Activated CD4-positive, alpha-beta T cell treated with anti-CD3 and anti-CD28 coated beads, Interleukin-2, Interleukin-4, amounts not matched to agents 100 ng/mL and 50 ng/mL, durations not matched to agents 16 hours and 8 hours (primary cell): ENCODE data around the gene PCDHGA10.
"Not testable (repeated sequence)": the region's sequence is repeated elsewhere in the genome, so short reads cannot be mapped to it uniquely, and the experiment has no call there.

Experiments used
- DNase-seq: peaks from one replicate; pipeline ENCODE4 v3.0.0-alpha.2; 2020; ENCODE audit warnings: low spot score

Gene PCDHGA10

DNA sequence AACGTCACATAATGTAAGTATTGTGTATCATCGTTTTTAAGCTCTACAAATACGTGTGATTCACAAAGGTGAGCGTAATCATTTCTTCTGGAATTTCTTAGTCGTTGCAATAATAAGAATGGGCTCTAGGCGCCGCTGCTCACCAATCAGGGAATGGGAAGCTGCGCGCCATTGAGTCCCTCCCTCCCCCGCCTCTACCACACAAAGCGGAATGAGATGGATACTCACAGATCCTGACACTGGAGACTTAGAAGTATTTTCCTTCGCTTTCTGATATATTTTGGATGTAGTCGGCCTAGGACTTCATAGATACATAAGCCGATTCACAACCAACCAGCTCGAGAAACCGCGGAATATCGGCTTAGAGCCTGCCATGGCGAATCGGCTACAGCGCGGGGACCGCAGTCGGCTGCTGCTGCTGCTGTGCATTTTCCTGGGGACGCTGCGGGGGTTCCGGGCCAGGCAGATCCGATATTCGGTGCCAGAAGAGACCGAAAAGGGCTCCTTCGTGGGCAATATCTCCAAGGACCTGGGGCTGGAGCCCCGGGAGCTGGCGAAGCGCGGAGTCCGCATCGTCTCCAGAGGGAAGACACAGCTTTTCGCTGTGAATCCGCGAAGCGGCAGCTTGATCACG lies 8.2 kb downstream of the PCDHGA10 start, which contains the start of gene PCDHGA11:
Gene PCDHGA11 (plus strand): TSS at position 197 of the 634 bp plus-strand sequence. CDS start 177 bp downstream, at position 374.
- DNase-seq = peak; percentile 51

DNA sequence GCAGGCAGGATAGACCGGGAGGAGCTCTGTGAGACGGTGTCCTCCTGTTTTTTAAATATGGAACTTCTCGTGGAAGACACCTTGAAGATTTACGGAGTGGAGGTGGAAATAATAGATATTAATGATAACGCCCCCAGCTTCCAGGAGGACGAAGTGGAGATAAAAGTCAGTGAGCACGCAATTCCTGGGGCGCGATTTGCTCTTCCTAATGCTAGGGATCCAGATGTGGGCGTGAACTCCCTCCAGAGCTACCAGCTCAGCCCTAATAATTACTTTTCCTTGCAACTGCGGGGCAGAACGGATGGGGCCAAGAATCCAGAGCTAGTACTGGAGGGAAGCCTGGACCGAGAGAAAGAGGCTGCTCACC lies 8.7 kb downstream of the PCDHGA10 start:
- no peak for DNase-seq

DNA sequence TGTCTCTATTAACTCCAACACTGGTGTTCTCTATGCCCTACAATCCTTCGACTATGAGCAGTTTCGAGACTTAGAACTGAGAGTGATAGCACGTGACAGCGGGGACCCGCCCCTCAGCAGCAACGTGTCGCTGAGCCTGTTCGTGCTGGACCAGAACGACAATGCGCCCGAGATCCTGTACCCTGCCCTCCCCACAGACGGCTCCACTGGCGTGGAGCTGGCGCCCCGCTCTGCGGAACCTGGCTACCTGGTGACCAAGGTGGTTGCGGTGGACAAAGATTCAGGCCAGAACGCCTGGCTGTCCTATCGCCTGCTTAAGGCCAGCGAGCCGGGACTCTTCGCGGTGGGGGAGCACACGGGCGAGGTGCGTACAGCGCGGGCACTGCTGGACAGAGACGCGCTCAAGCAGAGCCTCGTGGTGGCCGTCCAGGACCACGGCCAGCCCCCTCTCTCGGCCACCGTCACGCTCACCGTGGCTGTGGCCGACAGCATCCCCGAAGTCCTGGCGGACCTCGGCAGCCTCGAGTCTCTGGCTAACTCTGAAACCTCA lies 10.0 kb downstream of the PCDHGA10 start:
- no peak for DNase-seq

DNA sequence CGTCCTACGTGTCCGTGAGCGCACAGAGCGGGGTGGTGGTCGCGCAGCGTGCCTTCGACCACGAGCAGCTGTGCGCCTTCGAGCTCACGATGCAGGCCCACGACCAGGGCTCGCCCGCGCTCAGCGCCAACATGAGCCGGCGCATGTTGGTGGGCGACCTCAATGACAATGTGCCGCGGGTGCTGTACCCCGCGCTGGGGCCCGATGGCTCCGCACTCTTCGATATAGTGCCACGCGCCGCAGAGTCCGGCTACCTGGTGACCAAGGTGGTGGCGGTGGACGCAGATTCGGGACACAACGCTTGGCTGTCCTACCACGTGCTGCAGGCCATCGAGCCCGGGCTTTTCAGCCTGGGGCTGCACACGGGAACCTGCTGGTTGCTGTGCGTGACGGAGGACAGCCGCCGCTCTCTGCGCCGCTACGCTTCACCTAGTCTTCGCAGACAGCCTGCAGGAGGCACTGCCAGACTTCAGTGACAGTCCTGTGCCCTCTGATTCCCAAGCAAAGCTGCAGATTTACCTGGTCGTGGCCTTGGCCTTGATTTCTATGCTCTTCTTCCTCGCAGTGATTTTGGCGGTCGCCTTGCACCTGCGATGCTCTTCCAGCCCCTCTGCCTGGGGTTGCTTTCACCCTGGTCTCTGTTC lies 15.1 kb downstream of the PCDHGA10 start:
- no peak for DNase-seq

DNA sequence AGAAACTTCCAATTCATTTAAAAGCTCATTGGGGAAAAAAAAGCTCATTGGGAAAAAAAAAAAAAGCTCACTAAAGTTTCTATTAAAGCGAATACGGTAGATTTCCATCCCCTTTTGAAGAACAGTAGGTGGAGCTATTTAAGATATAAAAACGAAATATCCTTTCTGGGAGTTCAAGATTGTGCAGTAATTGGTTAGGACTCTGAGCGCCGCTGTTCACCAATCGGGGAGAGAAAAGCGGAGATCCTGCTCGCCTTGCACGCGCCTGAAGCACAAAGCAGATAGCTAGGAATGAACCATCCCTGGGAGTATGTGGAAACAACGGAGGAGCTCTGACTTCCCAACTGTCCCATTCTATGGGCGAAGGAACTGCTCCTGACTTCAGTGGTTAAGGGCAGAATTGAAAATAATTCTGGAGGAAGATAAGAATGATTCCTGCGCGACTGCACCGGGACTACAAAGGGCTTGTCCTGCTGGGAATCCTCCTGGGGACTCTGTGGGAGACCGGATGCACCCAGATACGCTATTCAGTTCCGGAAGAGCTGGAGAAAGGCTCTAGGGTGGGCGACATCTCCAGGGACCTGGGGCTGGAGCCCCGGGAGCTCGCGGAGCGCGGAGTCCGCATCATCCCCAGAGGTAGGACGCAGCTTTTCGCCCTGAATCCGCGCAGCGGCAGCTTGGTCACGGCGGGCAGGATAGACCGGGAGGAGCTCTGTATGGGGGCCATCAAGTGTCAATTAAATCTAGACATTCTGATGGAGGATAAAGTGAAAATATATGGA lies 17.7 kb downstream of the PCDHGA10 start, which contains the start of gene PCDHGA12:
Gene PCDHGA12 (plus strand): TSS at position 176 of the 782 bp plus-strand sequence. CDS start 253 bp downstream, at position 429.
- DNase-seq = peak; percentile 41

DNA sequence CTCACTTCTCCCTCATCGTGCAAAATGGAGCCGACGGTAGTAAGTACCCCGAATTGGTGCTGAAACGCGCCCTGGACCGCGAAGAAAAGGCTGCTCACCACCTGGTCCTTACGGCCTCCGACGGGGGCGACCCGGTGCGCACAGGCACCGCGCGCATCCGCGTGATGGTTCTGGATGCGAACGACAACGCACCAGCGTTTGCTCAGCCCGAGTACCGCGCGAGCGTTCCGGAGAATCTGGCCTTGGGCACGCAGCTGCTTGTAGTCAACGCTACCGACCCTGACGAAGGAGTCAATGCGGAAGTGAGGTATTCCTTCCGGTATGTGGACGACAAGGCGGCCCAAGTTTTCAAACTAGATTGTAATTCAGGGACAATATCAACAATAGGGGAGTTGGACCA lies 18.5 kb downstream of the PCDHGA10 start:
- no peak for DNase-seq

DNA sequence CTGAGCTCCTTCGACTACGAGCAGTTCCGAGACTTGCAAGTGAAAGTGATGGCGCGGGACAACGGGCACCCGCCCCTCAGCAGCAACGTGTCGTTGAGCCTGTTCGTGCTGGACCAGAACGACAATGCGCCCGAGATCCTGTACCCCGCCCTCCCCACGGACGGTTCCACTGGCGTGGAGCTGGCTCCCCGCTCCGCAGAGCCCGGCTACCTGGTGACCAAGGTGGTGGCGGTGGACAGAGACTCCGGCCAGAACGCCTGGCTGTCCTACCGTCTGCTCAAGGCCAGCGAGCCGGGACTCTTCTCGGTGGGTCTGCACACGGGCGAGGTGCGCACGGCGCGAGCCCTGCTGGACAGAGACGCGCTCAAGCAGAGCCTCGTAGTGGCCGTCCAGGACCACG lies 19.5 kb downstream of the PCDHGA10 start:
- DNase-seq = not testable (repeated sequence)

DNA sequence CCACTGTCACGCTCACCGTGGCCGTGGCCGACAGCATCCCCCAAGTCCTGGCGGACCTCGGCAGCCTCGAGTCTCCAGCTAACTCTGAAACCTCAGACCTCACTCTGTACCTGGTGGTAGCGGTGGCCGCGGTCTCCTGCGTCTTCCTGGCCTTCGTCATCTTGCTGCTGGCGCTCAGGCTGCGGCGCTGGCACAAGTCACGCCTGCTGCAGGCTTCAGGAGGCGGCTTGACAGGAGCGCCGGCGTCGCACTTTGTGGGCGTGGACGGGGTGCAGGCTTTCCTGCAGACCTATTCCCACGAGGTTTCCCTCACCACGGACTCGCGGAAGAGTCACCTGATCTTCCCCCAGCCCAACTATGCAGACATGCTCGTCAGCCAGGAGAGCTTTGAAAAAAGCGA lies 19.9 kb downstream of the PCDHGA10 start:
- DNase-seq = not testable (repeated sequence)

DNA sequence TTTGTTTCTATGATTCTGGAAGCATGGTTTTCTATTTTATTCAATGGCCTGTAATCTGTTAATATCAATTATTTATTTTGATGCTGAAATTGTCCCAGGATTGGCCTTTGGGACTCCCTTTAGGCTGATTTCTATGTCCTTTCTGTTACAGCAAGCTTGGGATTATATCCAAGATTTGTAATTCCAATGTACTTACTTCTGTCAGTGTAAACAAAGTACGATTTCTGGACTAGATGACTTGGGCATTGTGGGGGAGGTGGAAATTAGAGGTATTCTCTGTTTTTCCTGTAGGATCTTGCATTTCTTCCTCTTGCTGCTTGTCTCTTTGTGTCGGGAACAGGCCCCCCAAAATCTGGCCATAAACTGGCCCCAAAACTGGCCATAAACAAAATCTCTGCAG lies 21.2 kb downstream of the PCDHGA10 start:
- no peak for DNase-seq

DNA sequence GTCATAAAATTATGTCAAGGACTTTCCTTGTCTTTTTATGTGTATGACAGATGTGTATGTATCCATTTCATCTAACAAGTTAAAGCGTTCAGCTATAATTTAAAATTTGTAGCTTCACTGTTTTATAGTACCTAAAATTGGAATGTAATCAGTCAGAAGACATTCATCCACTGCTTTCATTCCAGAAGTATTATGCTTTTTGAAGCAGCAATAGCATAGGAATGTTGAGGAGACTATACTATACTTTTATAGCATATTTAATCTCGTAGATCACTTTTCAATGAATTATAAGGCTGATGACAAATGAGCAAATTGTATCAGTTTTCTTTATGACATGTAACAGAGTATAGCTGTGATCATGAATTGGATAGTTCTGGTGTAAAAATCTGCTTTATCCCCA lies 24.4 kb downstream of the PCDHGA10 start:
- DNase-seq = no peak

DNA sequence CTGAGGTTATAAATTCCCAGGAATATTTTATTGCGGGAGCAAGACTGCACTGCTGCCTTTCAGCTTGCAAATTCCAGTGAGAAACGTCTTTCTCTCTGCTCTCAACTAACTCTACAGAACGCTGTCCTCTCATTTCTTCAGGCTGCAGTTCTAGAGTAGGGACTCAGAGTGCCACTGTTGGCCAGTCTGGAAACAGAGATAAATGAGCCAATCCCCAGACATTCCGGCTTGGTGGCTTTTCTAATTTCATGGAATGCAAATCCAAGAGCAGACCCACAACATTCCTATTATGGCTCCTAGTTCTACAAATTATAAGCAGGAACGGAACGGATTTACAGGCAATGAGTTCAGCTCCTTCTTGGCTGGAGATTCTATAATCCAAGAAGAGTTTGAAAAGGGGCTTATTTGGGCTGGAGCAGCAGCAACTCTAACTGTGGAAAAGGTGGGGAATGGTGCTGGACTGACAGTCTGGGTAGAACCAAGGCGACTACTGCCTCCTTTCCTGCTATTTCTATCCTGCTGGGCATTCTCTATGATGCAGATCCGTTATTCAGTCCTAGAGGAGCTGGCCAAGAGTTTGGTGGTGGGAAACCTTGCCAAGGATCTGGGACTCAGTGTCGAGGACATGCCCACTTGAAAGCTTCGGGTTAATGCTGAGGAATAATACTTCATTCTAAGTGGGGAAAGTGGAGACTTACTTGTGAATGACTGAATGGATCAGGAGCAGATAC lies 26.8 kb downstream of the PCDHGA10 start:
- DNase-seq = no peak

DNA sequence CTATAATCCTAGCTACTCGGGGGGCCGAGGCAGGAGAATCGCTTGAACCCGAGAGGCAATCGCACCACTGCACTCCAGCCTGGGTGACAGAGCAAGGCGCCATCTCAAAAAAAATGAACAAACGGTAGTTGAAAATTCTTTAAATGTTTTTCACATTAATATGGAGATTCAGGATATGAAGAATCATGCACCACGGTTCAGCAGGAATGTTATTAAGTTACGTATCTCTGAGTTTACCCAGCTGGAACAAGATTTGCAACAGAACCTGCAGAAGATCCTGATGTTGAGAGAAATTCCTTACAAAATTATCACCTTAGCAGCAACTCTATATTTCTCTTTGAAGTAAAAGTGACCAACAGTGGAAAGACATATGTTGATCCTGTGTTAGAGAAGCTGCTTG lies 27.6 kb downstream of the PCDHGA10 start:
- no peak for DNase-seq

DNA sequence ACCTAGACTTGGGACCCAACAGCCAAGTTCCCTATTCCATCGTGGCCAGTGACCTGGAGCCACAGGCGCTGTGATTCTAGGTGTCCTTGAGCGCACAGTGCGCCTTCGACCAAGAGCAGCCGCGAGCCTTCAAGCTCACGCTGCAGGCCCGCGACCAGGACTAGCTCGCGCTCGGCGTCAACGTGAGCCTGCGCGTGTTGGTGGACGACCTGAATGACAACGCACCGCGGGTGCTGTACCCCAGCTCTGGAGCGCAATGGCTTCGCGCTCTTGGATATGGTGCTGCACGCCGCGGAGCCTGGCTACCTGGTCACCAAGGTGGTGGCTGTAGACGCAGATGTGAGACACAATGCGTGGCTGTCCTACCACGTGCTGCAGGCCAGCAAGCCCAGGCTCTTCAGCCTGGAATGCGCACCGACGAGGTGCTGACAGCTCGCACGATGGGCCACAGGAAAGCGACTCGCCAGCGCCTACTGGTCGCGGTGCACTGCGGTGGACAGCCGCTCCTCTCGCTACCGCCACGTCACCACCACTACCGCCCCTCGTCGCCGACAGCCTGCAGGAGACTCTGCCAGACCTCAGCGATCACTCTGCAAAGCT lies 28.9 kb downstream of the PCDHGA10 start:
- DNase-seq = no peak

DNA sequence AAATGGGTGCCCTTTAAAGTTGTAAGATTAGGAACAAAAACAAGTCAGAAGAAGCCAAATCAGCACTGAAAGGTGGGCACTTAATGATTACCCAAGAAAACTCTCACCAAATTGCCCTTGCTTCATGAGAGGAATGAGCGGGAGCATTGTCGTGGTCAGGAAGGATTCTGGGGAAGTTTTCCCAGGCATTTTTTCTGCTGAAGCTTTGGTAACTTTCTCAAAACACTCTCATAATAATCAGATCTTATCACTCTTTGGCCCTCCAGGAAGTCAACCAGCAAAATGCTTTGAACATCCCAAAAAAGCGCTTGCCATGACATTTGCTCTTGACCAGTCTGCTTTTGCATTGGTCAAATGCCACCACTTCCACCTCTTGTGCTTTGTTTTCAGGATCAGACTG lies 52.6 kb downstream of the PCDHGA10 start:
- no peak for DNase-seq
